CD4-positive, alpha-beta T cell treated with Interleukin-6 at 100 ng/mL for 8 hours (primary cell): Measurements from ENCODE around the gene TRAPPC3.
A peak's percentile ranks its signal among the peaks of the same experiment; 100 is the strongest.

ENCODE experiments used
- DNase-seq: peaks from one replicate; pipeline ENCODE4 v3.0.0-alpha.2; 2020; ENCODE audit warnings: mixed read lengths, low spot score

Gene TRAPPC3

GRCh38 chr1:36151134-36151844 is 2.0 kb upstream of the TRAPPC3 start:
- DNase-seq, result no peak

DNA sequence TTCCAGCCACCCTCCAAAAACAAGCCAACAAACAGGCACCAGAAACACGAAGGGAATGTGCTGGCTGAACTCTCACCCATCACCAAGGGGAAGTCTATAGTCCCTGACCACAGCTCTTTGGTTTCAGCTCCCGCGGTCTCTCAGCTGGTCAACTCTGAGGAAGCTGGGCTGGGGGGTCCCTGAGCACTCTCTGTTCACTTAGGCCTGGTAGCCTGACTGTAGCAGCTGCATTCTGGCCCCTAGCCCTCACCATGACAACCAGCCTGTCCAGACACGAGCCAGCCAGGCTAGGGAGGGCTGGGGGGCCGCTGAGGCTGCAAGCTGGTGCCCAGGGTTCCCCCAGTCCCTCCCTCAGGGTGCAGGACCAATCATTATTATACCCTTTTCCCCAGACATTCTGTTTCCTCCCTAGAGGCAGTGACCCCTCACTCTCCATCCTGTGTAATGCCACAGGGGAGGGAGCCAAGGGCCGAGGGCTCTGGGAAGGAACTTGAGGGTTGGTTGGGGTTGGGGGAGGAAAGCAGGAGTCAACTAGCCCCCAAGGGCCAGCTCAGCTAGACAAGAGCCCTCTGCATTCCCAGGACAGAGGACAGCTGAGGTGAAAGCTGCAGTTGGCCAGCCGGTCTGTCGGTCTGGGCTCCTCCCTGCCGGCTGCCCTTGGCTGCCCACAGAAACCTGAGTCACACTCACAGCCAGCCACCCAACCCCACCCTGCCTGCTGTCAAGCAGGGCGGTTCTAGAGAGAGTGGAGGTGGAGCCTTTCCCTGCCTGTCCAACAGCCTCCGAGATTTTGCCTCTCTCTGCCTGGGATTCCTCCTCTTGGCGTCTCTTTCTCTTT is 1.2 kb upstream of the TRAPPC3 start:
- DNase-seq, result peak; percentile 77

GRCh38 chr1:36149973-36150295 is 648 bp upstream of the TRAPPC3 start:
- no peak for DNase-seq

- DNase-seq, result no peak
Measured at GRCh38 chr1:36148821-36149236, 457 bp downstream of the TRAPPC3 start.

DNA sequence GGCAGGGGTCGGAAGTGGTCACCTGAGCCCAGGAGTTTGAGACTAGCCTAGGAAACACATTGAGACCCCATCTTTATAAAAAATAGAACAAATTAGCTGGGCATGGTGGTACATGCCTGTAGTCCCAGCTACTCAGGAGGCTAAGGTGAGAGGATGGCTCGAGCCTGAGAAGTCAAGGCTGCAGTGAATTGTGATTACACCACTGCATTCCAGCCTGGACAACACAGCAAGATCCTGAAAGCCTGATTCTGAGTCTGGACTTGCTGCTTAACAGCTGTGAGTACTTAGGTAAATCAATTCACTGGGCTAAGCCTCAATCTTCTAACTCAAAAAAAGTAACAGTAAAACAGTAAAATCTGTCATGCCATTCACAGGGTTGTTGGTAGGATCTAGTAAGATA is 4.9 kb downstream of the TRAPPC3 start:
- DNase-seq, result no peak

DNA sequence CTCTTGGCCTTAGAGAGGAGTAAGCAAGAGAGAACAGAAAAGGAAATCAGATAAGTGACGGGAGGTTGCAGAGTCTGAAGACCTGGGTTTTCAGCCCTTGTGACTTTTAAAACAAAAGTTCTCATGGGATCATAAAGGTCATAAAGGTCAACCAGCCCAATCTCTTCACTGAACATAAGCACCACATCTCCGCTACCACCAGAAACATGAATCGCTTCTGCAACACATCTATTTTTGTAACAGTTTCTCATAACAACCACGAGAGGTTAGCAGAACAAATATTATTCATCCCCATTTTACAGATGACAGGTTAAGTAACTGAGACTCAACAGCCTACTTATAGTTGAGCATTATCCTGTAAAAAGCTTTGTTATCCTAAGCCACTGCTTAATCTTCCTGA is 5.9 kb downstream of the TRAPPC3 start:
- no peak for DNase-seq

DNA sequence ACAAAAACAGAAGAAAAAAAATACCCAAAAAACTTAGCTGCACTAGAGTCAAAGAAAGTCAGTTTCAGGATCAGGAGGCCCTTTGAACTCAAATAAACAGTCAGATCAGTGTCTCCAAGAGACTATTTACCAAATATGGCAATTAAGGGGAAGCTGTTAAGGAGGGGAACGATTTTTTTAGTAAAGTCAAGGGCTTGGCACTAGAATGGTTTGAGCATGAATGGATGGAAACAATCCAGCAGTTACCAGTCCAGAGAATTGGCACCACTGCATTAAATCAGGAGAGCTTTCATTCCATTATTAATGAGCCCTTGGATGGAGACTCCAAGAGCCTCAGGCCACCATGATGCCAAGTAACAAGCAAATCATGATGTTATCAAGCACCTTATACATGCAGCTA is 7.2 kb downstream of the TRAPPC3 start:
- DNase-seq, result no peak

- DNase-seq, result no peak
Measured at GRCh38 chr1:36139521-36139920, 9.8 kb downstream of the TRAPPC3 start.

DNA sequence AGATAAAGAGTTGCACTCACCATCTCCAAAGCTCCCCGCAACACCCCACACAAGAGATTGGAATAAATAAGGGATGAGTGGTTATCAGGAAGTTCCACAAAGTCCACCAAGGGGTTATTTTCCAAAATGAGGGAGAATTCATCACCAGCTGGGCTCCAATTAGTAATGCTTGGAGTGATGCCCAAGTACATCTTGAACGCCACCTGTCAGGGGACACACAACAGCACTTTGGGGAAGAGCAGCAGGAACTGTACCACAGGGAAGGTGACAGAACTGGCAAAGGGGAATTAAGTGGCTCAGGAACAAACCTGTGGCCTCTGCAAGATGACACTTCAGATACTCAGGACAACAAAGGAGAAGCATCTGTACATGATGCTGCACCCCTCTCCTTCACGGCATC is 11.5 kb downstream of the TRAPPC3 start:
- no peak for DNase-seq

GRCh38 chr1:36137226-36137625 is 12.1 kb downstream of the TRAPPC3 start:
- no peak for DNase-seq

- DNase-seq, result no peak
Measured at GRCh38 chr1:36136535-36136934, 12.8 kb downstream of the TRAPPC3 start.

DNA sequence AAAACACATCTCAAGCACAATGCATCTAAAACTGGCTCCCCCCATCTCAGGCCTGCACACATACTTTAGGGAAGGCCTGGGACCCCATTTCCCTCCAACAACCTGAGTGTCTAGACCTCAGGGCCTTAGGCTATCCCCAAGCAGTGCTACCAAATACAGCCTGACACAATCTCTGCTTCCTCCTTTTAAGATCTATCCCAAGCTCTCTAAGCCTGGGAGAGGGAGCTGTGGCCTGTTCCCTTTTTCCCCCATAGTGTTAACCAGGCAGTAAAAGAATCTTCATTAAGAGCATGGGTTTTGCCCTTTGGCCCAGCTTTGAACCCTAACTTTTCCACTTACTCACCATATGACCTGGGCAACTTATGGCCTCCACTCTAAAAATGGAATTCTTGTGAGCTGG is 13.5 kb downstream of the TRAPPC3 start:
- DNase-seq, result no peak

- no peak for DNase-seq
Measured at GRCh38 chr1:36135330-36135667, 14.0 kb downstream of the TRAPPC3 start.

GRCh38 chr1:36134505-36135329 is 14.6 kb downstream of the TRAPPC3 start:
- DNase-seq, result peak; percentile 13

- no peak for DNase-seq
Measured at GRCh38 chr1:36134031-36134430, 15.3 kb downstream of the TRAPPC3 start.

DNA sequence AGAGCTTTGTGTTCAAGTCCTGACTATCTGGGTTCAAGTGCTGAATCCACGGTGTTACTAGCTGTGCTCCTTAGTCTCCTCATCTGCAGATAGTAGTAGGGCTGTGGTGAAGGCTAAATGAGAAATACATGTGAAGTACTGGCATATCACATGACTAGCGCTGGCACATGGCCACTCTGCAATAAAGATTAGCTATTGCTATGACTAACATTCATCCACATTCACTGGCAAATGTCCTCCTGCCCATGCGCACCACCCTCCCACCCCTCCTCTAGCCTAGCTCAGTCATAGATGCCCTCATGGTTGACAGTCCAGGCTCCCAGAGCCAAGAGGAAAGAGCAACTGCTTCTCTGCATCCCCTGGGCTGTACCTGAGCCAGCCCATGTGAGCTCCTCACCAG is 15.8 kb downstream of the TRAPPC3 start:
- DNase-seq, result no peak

DNA sequence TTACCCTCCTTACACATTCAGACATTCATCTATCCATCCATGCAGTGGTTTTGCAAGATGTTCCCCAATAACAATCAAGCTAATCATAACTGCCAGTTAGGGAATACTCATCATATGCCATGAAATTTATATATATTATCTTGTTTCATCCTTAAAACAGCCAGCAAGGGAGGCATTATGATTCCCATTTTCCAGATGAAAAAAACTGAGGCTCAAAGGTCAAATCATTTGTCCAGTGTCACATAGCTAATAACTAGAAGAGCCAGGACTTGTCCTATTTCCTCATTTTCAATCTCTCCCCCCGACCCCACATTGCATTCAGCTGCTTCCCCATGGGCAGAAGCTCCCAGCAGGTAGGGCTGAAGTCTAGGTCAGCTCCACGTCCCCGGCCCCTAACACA is 17.3 kb downstream of the TRAPPC3 start:
- no peak for DNase-seq

DNA sequence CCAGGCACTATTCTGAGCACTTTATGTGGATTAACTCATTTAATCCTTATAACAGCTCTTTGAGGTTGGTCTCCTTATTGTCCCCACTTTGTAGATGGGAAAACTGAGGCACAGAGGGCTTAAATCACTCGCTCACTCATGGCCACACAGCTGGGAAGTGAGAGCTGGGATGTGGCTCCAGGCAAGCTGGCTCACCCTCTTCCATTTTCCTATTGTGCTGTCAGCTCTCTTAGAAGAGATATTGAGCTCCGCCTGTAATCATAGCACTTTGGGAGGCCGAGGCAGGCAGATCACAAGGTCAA is 20.4 kb downstream of the TRAPPC3 start:
- DNase-seq, result no peak

- DNase-seq, result no peak
Measured at GRCh38 chr1:36128126-36128904, 21.0 kb downstream of the TRAPPC3 start.

- DNase-seq, result no peak
Measured at GRCh38 chr1:36126797-36127500, 22.3 kb downstream of the TRAPPC3 start.

DNA sequence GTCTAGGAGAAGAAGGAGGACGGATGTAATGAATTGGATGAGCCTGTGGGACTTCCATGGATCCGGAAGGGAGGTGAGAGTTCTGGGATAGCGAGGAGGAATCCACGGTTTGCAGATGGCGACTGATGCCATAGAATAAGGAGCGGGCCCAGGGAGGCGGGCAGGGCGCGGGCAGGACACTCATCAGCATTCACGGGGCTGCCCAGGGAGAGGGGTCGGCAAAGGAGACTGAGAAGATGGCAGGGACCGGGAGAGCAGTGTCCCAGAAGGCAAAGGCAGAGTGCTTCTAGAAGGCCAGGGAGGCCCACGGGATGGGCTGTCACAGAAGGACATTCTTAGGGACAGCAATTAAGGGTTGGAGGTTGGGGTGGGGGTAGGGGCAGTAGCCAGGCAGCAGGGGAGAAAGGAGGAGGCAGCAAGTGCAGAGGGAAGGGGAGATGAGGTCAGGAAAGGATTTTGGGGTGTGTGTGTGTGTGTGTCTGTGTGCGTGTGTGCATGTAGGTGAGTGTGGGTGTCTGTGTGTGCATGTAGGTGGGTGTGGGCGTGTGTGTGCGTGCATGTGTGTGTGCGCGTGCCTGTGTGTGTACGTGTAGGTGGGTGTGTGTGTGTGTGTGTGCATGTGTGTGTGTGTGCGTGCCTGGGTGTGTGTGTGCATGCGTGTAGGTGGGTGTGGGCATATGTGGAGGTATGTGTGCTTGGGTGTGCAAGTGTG is 23.1 kb downstream of the TRAPPC3 start:
- DNase-seq, result no peak
